A549 (cell line): ENCODE measurements around the gene RAP2C.

ENCODE experiments used
- CBX2 ChIP-seq: fragments of 200-600 bp; sonication (generic); IDR thresholded peaks from 2 replicates; pipeline ENCODE4 v1.6.1; 2016; ENCODE audit warnings: low read depth, mild to moderate bottlenecking, borderline replicate concordance
- CEBPB ChIP-seq, 2 experiments: fragments of >200 bp in 1 of 2; sonication (Bioruptor Twin) in 1 of 2; formaldehyde crosslinking in 1 of 2; IDR thresholded peaks; 2 replicates each; pipeline ENCODE4 v1.6.1; 2012 to 2016
- KDM5A ChIP-seq: fragments of 200-600 bp; sonication (generic); IDR thresholded peaks from 2 replicates; pipeline ENCODE4 v1.6.1; 2016; ENCODE audit warnings: antibody characterized with exemption, mild to moderate bottlenecking
- MAFK ChIP-seq: fragments of 450-650 bp; IDR thresholded peaks from 2 replicates; pipeline ENCODE4 v1.6.1; 2014; ENCODE audit not compliant: partially characterized antibody
- NPAS2 ChIP-seq: fragments of 250-450 bp; sonication (Bioruptor Pico); IDR thresholded peaks from 2 replicates; pipeline ENCODE4 v1.8.0; 2022; ENCODE audit warnings: mild to moderate bottlenecking, moderate library complexity, borderline replicate concordance
- POLR2A ChIP-seq: IDR thresholded peaks from 2 replicates; pipeline ENCODE4 v1.6.1; 2012; ENCODE audit warnings: mild to moderate bottlenecking, low read length
- POLR2AphosphoS2 ChIP-seq: conservative IDR thresholded peaks from 2 replicates; pipeline ENCODE4 v1.6.1; 2012; ENCODE audit warnings: low read length, improper control_type of control experiment, inconsistent platforms
- RAD21 ChIP-seq, 2 experiments: fragments of >200 bp in 1 of 2; sonication (Bioruptor Twin) in 1 of 2; formaldehyde crosslinking in 1 of 2; IDR thresholded peaks in 1 of 2; conservative IDR thresholded peaks in 1 of 2; 2 replicates in 1 of 2; 3 replicates in 1 of 2; pipeline ENCODE4 v1.6.1; 2012 to 2018; ENCODE audit warnings: inconsistent platforms in 1 of 2
- RARB ChIP-seq: fragments of 250-450 bp; sonication (Bioruptor Pico); IDR thresholded peaks from 2 replicates; pipeline ENCODE4 v1.8.0; 2021; ENCODE audit warnings: mild to moderate bottlenecking, moderate library complexity
- ZC3H11A ChIP-seq: fragments of 450-650 bp; IDR thresholded peaks from 2 replicates; pipeline ENCODE4 v1.6.1; 2014; ENCODE audit warnings: antibody characterized with exemption, mild to moderate bottlenecking
- ZSCAN20 ChIP-seq: fragments of 250-450 bp; sonication (Bioruptor Pico); IDR thresholded peaks from 2 replicates; pipeline ENCODE4 v1.8.0; 2022; ENCODE audit warnings: mild to moderate bottlenecking, moderate library complexity
- TF ChIP-seq, protein P1 (sequence below): fragments of >200 bp; sonication (Bioruptor Twin); formaldehyde crosslinking; IDR thresholded peaks from 3 replicates; pipeline ENCODE4 v1.5.1; 2016
- TF ChIP-seq, protein P2 (sequence below): IDR thresholded peaks from 2 replicates; pipeline ENCODE4 v1.6.1; 2012
- TF ChIP-seq, protein P3 (sequence below): IDR thresholded peaks from 2 replicates; pipeline ENCODE4 v1.6.1; 2012; ENCODE audit warnings: low read depth, borderline replicate concordance

DNA sequence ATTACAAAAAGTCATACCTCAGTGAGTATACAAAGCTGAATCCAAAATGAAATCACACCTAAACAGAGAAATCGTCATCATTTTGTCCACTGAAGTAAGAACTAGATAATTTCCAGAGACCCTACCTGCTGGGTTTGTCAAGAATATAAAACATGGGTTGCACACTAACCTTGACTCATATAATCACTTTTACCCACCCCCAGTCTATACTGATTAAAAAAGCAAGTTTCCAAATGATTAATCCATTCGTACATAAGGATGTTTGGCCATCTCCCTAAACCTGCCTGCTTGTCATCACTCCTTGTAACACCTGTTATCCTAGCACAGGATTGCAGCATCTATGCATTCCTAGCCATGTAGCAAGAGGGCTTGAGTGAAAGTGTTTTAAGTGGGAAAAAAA lies 4.7 kb downstream of the RAP2C start:
- TF ChIP-seq POLR2AphosphoS2 = no peak
- TF ChIP-seq, protein P1, sequence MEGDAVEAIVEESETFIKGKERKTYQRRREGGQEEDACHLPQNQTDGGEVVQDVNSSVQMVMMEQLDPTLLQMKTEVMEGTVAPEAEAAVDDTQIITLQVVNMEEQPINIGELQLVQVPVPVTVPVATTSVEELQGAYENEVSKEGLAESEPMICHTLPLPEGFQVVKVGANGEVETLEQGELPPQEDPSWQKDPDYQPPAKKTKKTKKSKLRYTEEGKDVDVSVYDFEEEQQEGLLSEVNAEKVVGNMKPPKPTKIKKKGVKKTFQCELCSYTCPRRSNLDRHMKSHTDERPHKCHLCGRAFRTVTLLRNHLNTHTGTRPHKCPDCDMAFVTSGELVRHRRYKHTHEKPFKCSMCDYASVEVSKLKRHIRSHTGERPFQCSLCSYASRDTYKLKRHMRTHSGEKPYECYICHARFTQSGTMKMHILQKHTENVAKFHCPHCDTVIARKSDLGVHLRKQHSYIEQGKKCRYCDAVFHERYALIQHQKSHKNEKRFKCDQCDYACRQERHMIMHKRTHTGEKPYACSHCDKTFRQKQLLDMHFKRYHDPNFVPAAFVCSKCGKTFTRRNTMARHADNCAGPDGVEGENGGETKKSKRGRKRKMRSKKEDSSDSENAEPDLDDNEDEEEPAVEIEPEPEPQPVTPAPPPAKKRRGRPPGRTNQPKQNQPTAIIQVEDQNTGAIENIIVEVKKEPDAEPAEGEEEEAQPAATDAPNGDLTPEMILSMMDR = no peak
- TF ChIP-seq POLR2A = no peak
- no peak for TF ChIP-seq NPAS2 (CRISPR knock-in tag)
- no peak for TF ChIP-seq CBX2
- TF ChIP-seq, protein P2, sequence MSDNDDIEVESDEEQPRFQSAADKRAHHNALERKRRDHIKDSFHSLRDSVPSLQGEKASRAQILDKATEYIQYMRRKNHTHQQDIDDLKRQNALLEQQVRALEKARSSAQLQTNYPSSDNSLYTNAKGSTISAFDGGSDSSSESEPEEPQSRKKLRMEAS = no peak
- no peak for TF ChIP-seq CEBPB (IDR thresholded peaks at IDR 0.05)
- no peak for TF ChIP-seq MAFK
- no peak for TF ChIP-seq KDM5A
- no peak for TF ChIP-seq ZC3H11A
- TF ChIP-seq, protein P3, sequence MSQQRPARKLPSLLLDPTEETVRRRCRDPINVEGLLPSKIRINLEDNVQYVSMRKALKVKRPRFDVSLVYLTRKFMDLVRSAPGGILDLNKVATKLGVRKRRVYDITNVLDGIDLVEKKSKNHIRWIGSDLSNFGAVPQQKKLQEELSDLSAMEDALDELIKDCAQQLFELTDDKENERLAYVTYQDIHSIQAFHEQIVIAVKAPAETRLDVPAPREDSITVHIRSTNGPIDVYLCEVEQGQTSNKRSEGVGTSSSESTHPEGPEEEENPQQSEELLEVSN = no peak
- TF ChIP-seq RAD21 (conservative IDR thresholded peaks at IDR 0.05 in 1 of 2, IDR thresholded peaks at IDR 0.05 in 1 of 2) = no peak
- no peak for TF ChIP-seq RARB (CRISPR knock-in tag)
- TF ChIP-seq ZSCAN20 = no peak
